Measurements from ENCODE around the gene KSR1. TPM values are rescaled to one million over a fixed set of nuclear protein-coding genes. Genes with fewer than 3 reads are reported as not detected.
A peak's percentile ranks its signal among the peaks of the same experiment; 100 is the strongest.

Gene KSR1
- total and polyA plus RNA-seq, 2 of the 4 experiments (the other 2 are of a cell fraction), result 12.5 to 21.9 TPM

GRCh38 chr17:27569884-27570577, 113.8 kb downstream of the KSR1 start:
- CTCF ChIA-PET, result interaction anchor here (1.2 kb wide), 1 partner anchor 10 kb away, joined by 4 read pairs; no protein-coding TSS in a partner anchor
- H3K9me1 ChIP-seq (ENCODE audit: insufficient read depth, low read length), result peaks cover 39% of the 10 kb centered on the region
- H2AK5ac ChIP-seq (ENCODE audit: low read depth, low read length), result peak overlapping the region; percentile 56; the same call in 1 of the 2 replicates
- dilution Hi-C loops (cut with HindIII; ENCODE audit: low sequenced_read_pairs, unreplicated experiment), result no loop called here
- H3K79me1 ChIP-seq (ENCODE audit: low read depth in 1 of 2, low read length in 2 of 2), result peaks cover 56 to 95% of the 10 kb centered on the region in 2 experiments
- peaks cover 14% of the 10 kb centered on the region for H3K36me3 ChIP-seq (ENCODE audit: control insufficient read depth, insufficient read depth, low read length)
- no peak overlapping the region for H3K4me3 ChIP-seq (ENCODE audit: insufficient read depth, low read depth, low read length)
- intact Hi-C loops (cut with micrococcal nuclease), result no loop called here
- peaks cover 59% of the 10 kb centered on the region for H3K4me1 ChIP-seq (ENCODE audit: control insufficient read depth, insufficient read depth, low read length)
- 0 out of 2 replicates have a peak overlapping the region, but pooled peaks have one; percentile 24 for H2BK20ac ChIP-seq (ENCODE audit: low read depth, low read length)
- ATAC-seq (ENCODE audit: low read depth), result no peak
- H4K8ac ChIP-seq (ENCODE audit: low read depth in 2 of 2, low read length in 2 of 2), result peak overlapping the region; percentile 43 to 46; a peak in 2 of 4 replicates
- no peaks in the 10 kb centered on the region for H3K27me3 ChIP-seq (ENCODE audit: control insufficient read depth, insufficient read depth, low read length)
- H3K14ac ChIP-seq (replicated peaks; ENCODE audit: low read depth, low read length), result peak overlapping the region; percentile 54; the same call in 1 of the 2 replicates
- peak overlapping the region; percentile 45; the same call in 1 of the 2 replicates for H3K23ac ChIP-seq (ENCODE audit: low read depth, low read length)
- peaks cover 12% of the 10 kb centered on the region for H4K20me1 ChIP-seq (ENCODE audit: insufficient read depth, low read length)
- peak overlapping the region; percentile 76 for H3K4ac ChIP-seq (ENCODE audit: low read depth, low read length)
- DNase-seq, result no peak
- POLR2A ChIA-PET (ENCODE audit: unreplicated experiment), result no interaction called here
- H4K5ac ChIP-seq (ENCODE audit: low read depth, low read length), result peak overlapping the region; percentile 22; the same call in 1 of the 2 replicates
- H2BK15ac ChIP-seq (ENCODE audit: low read depth, low read length), result peak overlapping the region; percentile 11; the same call in 2 of the 3 replicates
- H3K56ac ChIP-seq (ENCODE audit: extremely low read depth, insufficient read depth, low read length), result no peak overlapping the region
- no peak overlapping the region for H2AK9ac ChIP-seq (replicated peaks; ENCODE audit: low read depth, low read length, poor library complexity)
- H2AFZ ChIP-seq (replicated peaks; ENCODE audit: low read length, poor library complexity), result no peak overlapping the region
- H3K9ac ChIP-seq (ENCODE audit: low read depth, low read length), result no peak overlapping the region
- H3K9me3 ChIP-seq (ENCODE audit: control insufficient read depth, insufficient read depth, low read length), result no peaks in the 10 kb centered on the region
- H3K4me2 ChIP-seq (ENCODE audit: low read depth, low read length), result no peak overlapping the region
- peak overlapping the region; percentile 58 for H2BK120ac ChIP-seq (ENCODE audit: low read depth, low read length)
- no CpG with 5 or more reads among the region's 7 CpGs for WGBS, 2 experiments (ENCODE audit: extremely low coverage in 2 of 2, insufficient read length in 1 of 2)
- no peak overlapping the region for H3K27ac ChIP-seq (ENCODE audit: insufficient read depth, low read length)
- H2BK5ac ChIP-seq (ENCODE audit: low read depth, low read length, poor library complexity, severe bottlenecking), result no peak overlapping the region
- in situ Hi-C loops (cut with MboI; ENCODE audit: low sequenced_read_pairs), result loop anchor here (10.0 kb wide), 1 partner anchor 65 kb away; the partner anchor contains the start of gene LGALS9
- H3K18ac ChIP-seq (ENCODE audit: low read depth, low read length), result peak overlapping the region; percentile 66; the same call in 1 of the 2 replicates
- H4K91ac ChIP-seq (ENCODE audit: insufficient read depth, low read depth, low read length), result peak overlapping the region; percentile 58
- no TSS peak for BruUV-seq (replicated peaks)
- TF ChIP-seq CEBPB (IDR thresholded peaks at IDR 0.05; ENCODE audit: low read depth, low read length) (no peak), MAFK (IDR thresholded peaks at IDR 0.05; ENCODE audit: low read depth, low read length) (no peak), SMC3 (IDR thresholded peaks at IDR 0.05; ENCODE audit: low read depth, low read length) (no peak), POLR2A (IDR thresholded peaks at IDR 0.05; ENCODE audit: low read depth, low read length) (no peak), MXI1 (IDR thresholded peaks at IDR 0.05; ENCODE audit: borderline replicate concordance, low read depth, low read length) (no peak), NFE2L2 (IDR thresholded peaks at IDR 0.05; ENCODE audit: low read depth, low read length) (no peak), RAD21 (IDR thresholded peaks at IDR 0.05; ENCODE audit: low read length) (no peak), RCOR1 (IDR thresholded peaks at IDR 0.05; ENCODE audit: insufficient replicate concordance, low read length) (no peak), RFX5 (IDR thresholded peaks at IDR 0.05; ENCODE audit: low read depth, low read length) (no peak), MAZ (IDR thresholded peaks at IDR 0.05; ENCODE audit: borderline replicate concordance, low read depth, low read length) (no peak), CHD1 (IDR thresholded peaks at IDR 0.05; ENCODE audit: low read depth, low read length) (no peak), USF2 (IDR thresholded peaks at IDR 0.05; ENCODE audit: low read depth, low read length) (no peak)
- TF ChIP-seq, protein P1, sequence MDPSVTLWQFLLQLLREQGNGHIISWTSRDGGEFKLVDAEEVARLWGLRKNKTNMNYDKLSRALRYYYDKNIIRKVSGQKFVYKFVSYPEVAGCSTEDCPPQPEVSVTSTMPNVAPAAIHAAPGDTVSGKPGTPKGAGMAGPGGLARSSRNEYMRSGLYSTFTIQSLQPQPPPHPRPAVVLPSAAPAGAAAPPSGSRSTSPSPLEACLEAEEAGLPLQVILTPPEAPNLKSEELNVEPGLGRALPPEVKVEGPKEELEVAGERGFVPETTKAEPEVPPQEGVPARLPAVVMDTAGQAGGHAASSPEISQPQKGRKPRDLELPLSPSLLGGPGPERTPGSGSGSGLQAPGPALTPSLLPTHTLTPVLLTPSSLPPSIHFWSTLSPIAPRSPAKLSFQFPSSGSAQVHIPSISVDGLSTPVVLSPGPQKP (IDR thresholded peaks at IDR 0.05; ENCODE audit: borderline replicate concordance, low read depth, low read length), result no peak
- TF ChIP-seq, protein P2, sequence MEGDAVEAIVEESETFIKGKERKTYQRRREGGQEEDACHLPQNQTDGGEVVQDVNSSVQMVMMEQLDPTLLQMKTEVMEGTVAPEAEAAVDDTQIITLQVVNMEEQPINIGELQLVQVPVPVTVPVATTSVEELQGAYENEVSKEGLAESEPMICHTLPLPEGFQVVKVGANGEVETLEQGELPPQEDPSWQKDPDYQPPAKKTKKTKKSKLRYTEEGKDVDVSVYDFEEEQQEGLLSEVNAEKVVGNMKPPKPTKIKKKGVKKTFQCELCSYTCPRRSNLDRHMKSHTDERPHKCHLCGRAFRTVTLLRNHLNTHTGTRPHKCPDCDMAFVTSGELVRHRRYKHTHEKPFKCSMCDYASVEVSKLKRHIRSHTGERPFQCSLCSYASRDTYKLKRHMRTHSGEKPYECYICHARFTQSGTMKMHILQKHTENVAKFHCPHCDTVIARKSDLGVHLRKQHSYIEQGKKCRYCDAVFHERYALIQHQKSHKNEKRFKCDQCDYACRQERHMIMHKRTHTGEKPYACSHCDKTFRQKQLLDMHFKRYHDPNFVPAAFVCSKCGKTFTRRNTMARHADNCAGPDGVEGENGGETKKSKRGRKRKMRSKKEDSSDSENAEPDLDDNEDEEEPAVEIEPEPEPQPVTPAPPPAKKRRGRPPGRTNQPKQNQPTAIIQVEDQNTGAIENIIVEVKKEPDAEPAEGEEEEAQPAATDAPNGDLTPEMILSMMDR (conservative IDR thresholded peaks at IDR 0.05; ENCODE audit: low read depth, low read length), result no peak
